ENCODE measurements around the gene PRKAG2.

Gene PRKAG2

GRCh38 chr7:151524845-151525244 lies 352.1 kb downstream of the PRKAG2 start:
- DNase-seq: no peak

GRCh38 chr7:151524331-151524730 lies 352.6 kb downstream of the PRKAG2 start:
- no peak for DNase-seq

- DNase-seq: peak; percentile 40
Measured at GRCh38 chr7:151520419-151521261, 356.3 kb downstream of the PRKAG2 start.

GRCh38 chr7:151519765-151520418 lies 357.0 kb downstream of the PRKAG2 start, which contains the start of gene RHEB:
Gene RHEB (minus strand): TSS chr7:151519895. CDS start chr7:151519511, 384 bp downstream.
- DNase-seq: peak; percentile 99

GRCh38 chr7:151518947-151519764 lies 357.8 kb downstream of the PRKAG2 start:
- peak; percentile 21 for DNase-seq

GRCh38 chr7:151518105-151518946 lies 358.6 kb downstream of the PRKAG2 start:
- DNase-seq: peak; percentile 65

- no peak for DNase-seq
Measured at GRCh38 chr7:151517601-151518104, 359.3 kb downstream of the PRKAG2 start.

GRCh38 chr7:151515276-151515565 lies 361.7 kb downstream of the PRKAG2 start:
- DNase-seq: no peak

GRCh38 chr7:151514461-151515275 lies 362.2 kb downstream of the PRKAG2 start:
- DNase-seq: no peak

GRCh38 chr7:151513133-151513532 lies 363.8 kb downstream of the PRKAG2 start:
- DNase-seq: no peak

GRCh38 chr7:151512353-151512752 lies 364.6 kb downstream of the PRKAG2 start:
- DNase-seq: no peak

- DNase-seq: no peak
Measured at GRCh38 chr7:151511946-151512345, 365.0 kb downstream of the PRKAG2 start.

GRCh38 chr7:151511270-151511669 lies 365.6 kb downstream of the PRKAG2 start:
- DNase-seq: no peak

- DNase-seq: no peak
Measured at GRCh38 chr7:151509670-151510333, 367.1 kb downstream of the PRKAG2 start.

GRCh38 chr7:151508991-151509390 lies 367.9 kb downstream of the PRKAG2 start:
- no peak for DNase-seq

GRCh38 chr7:151507806-151508205 lies 369.1 kb downstream of the PRKAG2 start:
- DNase-seq: no peak

GRCh38 chr7:151506901-151507382 lies 370.0 kb downstream of the PRKAG2 start:
- DNase-seq: no peak

Measured in EL (cell line).